HG03521 (cell line): ENCODE data around the gene KRT27.

Source experiments
- ATAC-seq: cut with Tn5 transposase; IDR thresholded peaks from one replicate; pipeline ENCODE4 v1.9.1; 2021; ENCODE audit warnings: mild to moderate bottlenecking, moderate library complexity; ENCODE audit not compliant: unreplicated experiment

The KRT27 gene

DNA sequence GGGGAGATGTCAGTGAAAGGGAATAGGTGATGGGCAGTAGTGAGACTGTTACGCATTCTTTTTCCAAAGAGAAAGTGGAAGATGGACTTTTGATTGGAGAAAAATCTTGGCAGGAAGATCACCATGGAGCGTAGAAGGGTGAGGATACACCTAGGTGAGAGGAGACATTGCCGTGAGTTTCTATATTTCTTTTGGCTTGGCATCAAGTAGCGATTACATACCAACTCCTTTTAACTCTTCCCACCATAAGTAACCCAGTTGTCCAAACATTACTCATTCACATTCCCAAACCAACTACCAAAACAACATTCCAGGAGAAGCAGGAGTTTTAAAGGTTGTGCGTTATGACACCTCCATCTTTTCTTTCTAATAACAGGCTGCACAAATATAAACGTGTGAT lies 28.1 kb upstream of the KRT27 start:
- ATAC-seq: no peak

DNA sequence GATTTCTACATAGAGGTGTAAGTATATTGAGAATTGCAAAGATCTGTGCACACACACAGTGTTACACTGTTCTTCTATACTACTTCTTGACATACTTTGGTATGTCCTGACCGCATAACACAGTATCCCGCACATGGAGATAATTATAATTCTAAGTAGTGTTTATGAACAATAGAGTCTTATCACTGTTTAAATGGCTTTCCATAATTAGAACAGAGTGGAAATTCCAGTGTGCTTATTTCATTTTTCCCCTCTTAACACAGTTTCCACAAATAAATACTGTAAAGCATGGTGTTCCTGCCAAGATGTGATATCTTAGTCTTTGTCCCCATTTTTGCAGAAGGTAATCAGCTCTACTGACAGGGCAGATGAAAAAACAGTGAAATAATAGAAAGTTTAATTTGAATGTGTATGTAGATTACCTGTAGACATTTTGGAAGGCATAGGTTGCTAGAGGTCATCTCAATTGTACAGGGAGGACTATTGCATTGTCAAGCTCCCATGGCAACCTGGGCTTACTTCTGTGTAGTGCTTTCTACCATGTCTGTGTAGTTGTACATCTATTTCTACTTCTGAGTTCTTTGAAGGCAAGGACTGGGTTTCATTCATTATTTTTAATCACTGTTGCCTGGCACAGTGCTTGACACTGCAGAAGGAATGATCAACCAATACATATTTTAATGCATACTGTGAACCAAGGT lies 27.5 kb upstream of the KRT27 start:
- ATAC-seq: no peak

DNA sequence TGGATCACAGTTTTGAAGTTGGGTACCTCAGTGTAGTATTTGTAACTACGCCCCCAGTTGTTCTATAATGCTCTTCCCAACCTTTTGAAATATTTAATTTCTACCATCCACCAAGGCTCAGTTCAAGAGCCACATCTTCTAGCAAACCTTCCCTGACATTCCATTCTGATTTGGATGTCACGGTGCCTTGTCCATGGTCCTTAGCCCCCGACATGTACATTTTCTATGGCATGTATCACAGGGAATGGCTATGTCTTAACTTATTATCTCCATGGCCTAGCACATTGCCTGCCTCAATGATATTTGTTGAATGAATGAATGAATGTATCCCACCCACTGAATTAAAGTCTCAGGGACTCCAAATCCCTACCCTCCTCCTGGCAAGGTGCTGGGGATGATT lies 23.8 kb upstream of the KRT27 start:
- ATAC-seq: no peak

DNA sequence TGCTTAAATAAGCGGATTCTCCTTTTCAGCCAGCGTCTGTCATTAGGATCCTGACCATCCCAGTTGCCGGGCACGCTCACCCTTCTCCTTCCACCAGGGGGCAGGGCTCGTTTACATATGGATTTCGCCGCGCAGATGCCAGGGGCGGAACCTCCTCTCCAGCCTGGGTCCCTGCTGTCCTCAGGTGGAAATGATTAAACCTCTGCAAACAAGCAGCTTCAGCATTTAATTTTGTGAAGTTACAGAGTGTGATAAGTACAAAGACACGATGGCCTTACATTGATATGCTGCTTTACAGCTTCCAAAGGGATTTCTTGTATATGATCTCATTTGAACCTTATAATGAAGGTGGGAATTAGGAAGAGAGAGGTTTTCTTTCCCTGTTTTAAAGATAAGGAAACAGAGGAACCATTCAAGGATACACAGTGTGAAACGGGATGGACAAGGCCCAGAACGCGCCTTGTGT lies 21.3 kb upstream of the KRT27 start:
- no peak for ATAC-seq

DNA sequence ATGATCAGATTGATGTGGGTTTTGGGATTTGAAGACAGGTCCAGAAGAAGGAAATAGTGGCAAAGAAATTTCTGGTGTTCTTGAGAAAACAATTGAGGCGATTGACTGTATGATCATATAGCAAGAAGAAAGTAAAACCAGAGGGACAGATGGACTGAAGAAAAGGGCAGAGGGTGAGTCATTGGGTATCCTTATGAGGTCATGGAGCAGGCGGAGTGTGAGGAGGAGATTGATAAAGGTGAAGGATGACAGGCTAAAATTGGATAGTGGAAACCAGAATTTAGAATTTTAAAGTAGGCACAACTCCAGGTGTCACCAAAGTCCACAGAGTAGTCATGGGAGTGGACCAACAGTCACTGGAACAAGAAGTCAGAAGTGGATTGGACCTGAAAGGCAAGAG lies 18.8 kb upstream of the KRT27 start:
- no peak for ATAC-seq

DNA sequence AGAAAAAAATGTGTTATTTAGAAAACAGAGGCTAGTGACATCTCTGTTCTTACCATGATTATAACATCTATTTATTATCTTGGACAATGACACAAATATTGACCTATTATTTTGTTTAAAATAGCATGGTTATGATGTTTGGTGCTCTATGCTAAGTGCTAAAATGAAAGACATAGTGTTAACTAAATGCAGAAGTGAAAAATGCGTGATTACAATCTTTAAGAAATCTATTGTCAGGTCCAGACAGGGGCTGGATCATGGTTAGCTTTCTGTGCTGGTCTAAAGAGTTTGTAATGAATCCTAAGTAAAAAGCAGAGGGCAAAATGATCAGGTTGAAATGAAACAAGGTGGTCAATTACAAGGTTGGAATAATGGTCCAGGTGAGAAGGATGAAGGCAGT lies 18.0 kb upstream of the KRT27 start:
- ATAC-seq: no peak

DNA sequence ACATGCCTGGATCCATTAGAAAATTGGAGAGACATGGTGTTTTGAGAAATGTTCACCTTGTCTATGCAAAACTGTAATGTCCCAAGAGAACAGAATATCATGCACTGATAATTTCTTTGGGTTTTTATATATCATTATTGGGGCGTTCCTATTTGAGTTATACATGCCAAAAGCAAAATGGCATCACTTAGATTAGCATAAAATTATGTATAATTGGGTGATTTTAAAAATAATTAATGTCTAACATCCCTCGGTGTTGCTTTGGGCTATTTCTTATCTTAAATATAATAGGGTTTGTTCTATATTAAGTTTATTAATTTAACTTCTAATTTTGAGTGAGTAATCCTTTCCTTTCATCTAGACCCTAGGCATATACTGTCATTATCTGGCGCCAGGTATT lies 17.5 kb upstream of the KRT27 start, which contains the start of gene KRT28:
KRT28 (minus strand) TSS at position 101 of the 400 bp plus-strand sequence; CDS start at position 35, 66 bp downstream.
- no peak for ATAC-seq

DNA sequence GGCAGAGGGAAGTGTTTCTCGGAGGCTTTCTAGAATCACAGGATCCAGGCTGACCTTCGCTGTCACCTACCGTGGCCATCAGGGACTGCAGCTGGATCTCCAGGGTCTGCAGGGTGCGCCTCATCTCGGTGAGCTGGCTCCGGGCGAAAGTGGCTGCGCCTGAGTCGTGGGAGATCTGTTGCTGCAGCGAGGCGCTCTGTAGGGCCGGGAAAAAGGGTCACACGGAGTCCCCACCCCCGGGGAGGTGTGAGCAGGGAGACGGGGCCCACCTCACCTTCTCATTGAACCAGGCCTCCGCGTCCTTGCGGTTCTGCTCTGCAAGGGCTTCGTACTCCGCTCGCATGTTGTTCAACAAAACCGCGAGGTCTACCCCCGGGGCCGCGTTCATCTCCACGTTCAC lies 14.5 kb upstream of the KRT27 start:
- no peak for ATAC-seq

DNA sequence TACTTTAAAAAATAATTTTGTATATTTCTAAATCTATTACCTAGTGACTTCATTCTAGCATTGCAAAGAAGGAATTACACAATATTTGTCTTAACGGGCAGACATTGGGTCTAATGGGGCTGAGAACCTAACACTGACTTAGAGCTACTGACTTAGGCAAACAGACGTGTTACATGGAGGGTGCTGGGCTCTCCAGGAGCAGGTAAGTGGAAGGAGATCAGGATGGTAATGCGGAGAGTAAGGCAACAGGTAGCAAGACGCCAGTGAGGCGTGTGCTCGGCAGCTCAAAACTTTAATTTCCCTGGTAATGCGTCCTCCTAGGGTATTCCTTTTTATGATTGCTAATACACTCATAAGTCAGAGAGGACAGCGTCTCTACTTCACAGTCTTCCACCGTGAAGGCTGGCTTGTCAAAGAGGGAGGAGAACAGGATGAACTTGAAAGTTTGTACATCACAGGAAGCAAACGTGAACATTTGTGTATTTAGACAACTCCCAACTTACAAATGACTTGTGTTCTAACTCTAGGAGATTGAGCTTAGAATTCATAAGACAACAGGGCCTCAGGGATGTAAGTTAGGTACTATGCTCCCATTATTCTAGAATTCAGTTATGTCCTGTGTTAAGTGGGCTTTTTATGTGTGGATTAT lies 12.8 kb upstream of the KRT27 start:
- no peak for ATAC-seq

DNA sequence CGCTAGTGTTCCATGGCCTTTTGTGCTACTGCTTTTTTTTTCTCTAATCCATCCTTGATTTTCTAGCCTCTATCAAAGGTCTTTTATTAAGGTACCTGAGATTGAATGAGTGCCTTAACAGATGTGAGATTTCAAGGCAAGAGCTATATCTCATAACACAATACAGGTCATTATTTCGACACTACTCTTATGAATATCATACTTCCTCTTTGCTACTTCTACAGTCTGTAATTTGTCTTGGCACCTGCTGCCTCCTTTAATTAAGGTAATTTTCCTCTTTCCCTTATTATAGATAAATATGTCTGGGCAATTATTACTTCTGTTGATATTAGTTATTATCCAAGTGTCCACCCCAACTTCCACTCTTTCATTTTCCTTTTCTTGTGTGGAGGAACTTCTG lies 12.1 kb upstream of the KRT27 start:
- ATAC-seq: no peak

DNA sequence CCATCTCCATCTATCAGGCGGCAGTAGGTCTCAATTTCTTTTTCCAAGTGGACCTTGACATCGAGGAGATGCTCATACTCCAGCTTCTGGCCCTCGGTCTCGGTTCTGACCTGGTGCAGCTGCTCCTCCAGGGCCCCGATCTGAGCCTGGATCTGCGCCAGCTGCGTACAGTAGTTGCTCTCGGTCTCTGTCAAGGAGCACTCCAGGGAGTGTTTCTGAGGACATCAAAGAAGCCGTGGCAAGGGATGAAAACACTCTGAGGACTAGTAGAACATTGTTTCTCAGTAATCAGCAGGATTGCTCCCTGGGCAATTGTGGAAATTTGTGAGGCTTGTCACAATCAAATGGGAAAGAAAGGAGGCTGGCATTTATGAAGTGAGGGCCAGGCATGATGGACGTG lies 11.5 kb upstream of the KRT27 start:
- ATAC-seq: no peak

DNA sequence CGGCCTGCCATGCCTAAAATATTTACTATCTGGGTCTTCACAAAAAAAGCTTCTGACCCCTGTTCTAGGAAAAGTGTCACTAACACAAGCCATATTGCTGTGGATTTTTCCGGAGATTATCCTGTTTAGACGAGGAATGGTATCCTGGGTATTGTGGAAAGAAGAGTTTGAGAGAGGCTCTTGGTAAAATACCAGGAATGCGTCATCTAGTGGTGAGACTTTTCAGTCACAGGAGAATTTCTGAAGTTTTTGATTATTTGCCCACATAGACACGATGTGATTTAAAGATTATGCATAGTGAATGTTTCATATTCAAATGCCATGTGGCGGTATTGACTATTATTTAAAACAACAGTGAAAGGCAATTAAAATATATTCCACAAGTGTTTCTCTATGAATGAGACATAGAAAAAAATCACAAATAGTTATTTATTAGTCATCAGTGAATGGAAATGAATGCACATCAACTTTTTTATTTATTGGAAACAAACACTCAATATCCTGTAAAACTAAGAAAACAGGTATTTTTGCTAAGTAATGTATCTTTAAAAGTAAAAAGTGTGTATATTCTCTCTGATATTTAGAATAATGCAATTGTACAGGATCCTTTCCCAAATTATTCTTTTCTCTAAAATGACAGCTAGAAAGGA lies 9.6 kb upstream of the KRT27 start:
- ATAC-seq: no peak

DNA sequence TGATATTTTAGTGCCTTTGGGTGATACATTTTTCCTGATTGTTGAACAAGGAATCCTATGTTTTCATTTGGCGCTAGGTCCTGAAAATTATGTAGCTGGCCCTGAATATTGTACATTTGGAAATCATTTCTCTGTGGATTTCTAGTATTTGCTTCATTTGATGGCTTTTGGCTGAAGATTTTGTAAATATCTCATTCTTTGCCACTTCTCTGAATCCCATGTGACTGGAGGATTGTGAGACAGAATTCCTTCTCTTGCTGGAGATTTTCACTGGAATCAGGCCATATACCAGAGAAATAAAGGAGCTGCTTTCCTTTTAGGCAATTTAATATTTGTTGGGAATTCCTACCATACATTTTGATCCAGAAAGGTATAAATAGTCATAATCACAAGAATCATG lies 8.8 kb upstream of the KRT27 start:
- ATAC-seq: no peak

DNA sequence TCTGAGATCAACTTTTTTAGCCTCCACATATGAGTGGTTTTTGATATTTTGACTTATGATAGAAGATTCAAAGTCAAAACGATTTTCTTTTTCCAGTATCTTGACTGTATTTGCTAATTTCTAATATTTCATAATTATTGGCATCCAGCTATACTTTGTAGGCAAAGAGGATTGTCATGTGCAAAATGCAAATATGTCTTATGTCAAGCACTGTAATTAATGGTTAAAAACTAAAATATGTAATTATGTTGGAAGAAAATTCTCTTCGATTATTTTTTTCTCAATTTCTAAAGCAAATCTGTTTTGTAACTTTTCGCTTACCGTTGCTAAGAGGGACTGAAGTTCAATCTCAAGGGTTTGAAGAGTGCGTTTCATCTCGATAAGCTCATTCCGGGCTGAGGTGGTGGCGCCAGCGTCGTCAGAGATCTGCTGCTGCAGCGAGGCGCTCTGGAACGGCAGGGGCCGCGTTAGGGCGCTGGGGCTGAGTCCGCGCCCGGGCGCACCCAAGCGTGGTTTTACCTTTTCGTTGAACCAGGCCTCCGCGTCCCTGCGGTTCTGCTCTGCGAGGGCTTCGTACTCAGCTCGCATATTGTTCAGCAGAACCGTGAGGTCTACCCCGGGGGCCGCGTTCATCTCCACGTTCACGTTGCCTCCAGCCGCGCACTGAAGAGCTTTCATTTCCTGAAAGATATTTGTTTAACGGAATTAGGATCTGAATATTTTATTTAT lies 3.0 kb downstream of the KRT27 start:
- no peak for ATAC-seq

DNA sequence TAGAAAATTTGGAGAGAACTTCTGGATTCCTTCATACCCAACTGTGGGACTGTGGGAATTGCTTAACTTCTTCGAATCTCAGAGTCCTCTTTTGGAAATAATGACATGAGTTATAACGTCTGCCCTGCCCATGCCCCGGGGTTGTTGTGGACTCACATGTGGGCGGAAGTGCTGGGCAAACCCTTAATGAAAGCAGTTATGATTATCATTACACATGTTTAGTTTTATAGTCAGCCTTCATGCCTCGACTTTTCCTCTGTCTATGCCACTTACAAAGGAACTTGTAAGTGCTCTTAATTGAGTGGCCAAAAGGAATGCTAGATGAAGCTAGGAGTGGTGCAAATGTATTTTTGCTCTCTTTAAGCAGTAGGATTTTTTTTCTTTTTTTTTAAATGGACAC lies 3.9 kb downstream of the KRT27 start:
- ATAC-seq: no peak

DNA sequence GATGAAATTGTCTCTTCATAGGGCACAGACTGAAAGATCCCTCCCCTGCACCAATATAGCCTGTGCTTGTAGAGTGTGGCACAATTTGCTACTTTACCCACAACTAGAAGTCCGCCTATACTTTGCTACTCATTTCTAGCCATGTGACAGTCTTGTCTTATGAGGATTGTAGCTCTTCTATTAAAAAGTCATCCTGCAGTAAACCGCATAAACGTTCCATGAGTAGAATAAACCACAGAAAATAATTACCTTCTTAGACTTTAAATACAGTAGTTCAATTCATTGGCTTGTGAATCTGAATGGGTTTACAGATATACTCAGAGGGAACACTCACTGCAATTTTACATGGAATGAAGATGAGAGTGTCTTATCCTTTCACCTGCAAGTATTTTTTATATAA lies 4.4 kb downstream of the KRT27 start:
- ATAC-seq: no peak

DNA sequence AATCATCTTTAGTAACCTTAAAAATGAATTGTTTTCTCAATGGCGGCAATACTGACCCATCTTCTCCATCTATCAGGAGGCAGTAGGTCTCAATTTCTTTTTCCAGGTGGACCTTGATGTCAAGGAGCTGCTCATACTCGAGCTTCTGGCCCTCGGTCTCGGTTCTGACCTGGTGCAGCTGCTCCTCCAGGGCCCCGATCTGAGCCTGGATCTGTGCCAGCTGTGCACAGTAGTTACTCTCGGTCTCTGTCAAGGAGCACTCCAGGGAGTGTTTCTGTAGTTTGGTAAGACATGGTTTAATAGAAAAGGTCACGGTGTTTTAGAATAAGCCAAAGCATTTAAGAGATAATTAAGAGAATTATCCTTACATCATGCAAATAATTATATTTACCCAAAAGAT lies 4.9 kb downstream of the KRT27 start:
- no peak for ATAC-seq

DNA sequence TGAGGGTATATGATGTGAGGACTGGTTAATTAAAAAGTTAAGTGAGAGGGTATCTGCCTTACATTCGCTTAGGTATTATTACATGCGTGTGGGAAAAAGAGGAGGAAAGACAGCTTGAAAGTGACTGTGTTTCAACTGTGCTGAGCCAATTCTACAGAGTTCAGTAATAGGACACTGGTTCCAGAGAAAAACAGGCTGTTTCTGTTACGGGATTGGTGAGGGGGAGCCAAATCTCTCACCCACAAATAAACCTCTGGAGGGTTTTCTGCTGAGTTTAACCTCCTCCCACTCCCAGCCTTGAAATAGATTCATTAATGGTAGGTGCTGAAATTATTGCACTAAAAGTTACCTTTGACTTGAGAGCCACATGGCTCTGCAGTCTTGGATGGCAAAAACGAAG lies 6.4 kb downstream of the KRT27 start:
- no peak for ATAC-seq

DNA sequence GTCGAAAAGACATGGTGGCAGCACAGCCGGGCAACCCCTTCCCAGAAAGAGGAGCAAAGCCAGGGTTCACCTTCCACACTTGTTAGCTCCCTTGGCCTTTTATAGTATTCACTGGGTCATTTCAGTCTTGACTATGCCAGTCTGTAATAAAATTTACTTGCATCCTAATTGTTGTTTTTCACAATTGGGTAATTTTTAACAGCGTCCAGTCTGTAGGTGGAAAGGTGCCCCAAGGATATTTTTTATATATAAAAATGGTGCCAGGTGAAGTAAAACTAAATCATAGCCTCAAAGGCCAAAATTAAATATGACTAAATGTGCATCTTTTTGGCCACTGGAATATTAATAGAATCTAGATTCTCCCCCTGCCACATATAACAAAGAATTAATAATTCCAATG lies 10.2 kb downstream of the KRT27 start, which contains the start of gene KRT26:
KRT26 (minus strand) TSS at position 101 of the 400 bp plus-strand sequence; CDS start at position 13, 88 bp downstream.
- ATAC-seq: no peak

DNA sequence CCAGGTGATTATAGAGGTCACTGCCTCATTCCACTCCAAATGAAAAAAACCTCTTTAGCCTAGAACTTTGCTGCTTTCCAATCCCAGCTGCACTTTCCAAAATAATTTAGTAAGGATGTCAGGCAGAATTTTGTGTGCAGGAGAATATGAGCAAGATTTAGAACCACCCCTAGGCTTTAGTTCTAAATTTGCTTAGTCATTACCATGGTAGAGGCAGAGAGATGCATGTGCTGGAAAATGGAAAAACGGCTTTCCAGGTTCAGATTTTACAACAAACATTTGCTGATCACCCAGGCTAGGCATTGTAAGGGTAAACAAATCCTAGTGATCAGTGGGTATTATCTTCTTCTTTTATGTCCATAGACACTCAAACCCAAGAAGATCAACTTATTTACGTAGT lies 16.7 kb downstream of the KRT27 start:
- no peak for ATAC-seq

DNA sequence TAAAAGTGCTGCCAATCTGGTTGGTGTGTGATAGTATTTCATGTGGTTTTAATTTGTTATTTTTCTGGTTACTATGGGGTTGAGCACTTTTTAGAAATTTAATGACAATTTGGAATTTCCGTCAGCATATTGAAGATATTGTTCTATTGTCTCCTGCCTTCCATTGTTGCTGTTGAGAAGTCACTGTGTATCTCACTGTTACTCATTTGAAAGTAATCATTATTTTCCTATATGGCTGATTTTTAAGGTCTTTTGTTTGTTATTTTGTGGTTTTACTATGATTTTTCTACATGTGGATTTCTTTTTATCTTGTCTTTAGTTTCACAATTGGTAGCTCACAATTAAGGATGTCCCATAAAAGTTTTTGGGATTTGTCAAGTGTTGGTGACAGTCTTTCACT lies 18.6 kb downstream of the KRT27 start:
- ATAC-seq: no peak
